ENCODE results near the gene HTRA3.

The HTRA3 gene

DNA sequence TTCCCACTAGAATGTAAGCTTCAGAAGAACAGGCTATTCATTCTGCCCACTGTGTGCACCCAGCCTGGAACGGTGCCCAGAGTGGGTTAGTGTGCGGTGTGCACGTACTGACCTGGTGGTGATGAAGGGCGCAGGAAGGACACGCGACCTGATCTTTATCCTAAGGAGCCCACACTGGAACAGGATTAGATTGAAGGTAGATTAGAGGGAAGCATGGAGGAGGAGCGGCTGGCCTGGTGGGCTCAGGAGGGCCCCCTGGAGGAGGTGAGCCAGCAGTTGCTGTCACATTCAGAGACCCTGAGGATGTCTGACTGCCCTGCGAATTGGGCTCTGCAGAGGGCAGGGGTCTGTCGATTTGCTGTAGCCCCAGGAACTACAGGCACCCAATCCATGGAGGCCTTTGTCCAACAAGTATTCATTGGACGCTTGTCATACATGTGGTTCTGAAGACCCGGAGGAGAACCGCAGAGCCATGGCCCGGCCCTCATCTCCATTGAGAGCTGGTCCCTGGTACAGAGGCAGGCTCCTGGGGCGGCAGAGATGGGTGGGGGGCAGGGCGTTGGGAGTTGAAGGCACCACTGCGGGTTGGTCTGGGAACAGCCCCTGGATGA, 73.2 kb downstream of the HTRA3 start:
- TF ChIP-seq, protein P1, sequence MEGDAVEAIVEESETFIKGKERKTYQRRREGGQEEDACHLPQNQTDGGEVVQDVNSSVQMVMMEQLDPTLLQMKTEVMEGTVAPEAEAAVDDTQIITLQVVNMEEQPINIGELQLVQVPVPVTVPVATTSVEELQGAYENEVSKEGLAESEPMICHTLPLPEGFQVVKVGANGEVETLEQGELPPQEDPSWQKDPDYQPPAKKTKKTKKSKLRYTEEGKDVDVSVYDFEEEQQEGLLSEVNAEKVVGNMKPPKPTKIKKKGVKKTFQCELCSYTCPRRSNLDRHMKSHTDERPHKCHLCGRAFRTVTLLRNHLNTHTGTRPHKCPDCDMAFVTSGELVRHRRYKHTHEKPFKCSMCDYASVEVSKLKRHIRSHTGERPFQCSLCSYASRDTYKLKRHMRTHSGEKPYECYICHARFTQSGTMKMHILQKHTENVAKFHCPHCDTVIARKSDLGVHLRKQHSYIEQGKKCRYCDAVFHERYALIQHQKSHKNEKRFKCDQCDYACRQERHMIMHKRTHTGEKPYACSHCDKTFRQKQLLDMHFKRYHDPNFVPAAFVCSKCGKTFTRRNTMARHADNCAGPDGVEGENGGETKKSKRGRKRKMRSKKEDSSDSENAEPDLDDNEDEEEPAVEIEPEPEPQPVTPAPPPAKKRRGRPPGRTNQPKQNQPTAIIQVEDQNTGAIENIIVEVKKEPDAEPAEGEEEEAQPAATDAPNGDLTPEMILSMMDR (IDR thresholded peaks at IDR 0.05; ENCODE audit: low read depth, low read length, missing control alignments), result peak; percentile 48
- no peak for DNase-seq (ENCODE audit: extremely low read depth, low read depth)
- H3K4me3 ChIP-seq (replicated peaks; ENCODE audit: low read depth, low read length), result no peak overlapping the region

DNA sequence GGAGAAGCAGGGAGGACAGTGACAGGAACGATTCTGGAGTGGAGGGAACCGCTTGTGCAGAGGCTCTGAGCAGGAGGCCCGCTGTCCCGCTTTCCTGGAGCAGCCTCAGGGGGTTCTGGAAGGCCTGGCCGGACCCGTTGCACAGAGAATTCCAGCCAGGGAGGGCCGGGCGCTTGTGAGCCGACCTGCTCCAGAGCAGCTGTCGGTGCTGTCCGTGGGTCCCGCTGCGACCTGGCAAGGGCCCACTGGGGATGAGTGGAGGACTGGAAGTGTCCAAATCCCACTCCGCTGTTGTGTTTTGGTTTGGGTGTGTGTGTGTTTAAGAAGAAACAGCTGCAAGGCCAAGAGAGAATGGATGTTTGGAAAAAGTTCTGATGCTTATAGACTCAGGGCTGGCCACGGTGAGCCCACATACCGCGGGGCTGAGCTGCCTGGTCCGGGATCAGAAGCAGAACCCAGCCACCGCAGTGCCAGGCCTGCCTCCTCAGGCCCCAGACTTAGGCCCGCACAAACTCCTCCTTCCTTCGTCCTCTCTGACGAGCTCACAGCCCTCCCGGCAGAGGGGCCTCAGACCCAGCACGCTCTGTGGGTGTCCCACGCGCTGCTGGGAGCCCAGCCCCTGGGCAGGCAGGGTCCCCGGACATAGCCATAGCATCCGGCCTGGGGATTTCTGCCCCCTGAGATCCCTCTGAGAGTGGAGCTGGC, 73.9 kb downstream of the HTRA3 start:
- TF ChIP-seq, protein P1 (IDR thresholded peaks at IDR 0.05; ENCODE audit: low read depth, low read length, missing control alignments), result no peak
- DNase-seq (ENCODE audit: extremely low read depth, low read depth), result no peak
- no peak overlapping the region for H3K4me3 ChIP-seq (replicated peaks; ENCODE audit: low read depth, low read length)

DNA sequence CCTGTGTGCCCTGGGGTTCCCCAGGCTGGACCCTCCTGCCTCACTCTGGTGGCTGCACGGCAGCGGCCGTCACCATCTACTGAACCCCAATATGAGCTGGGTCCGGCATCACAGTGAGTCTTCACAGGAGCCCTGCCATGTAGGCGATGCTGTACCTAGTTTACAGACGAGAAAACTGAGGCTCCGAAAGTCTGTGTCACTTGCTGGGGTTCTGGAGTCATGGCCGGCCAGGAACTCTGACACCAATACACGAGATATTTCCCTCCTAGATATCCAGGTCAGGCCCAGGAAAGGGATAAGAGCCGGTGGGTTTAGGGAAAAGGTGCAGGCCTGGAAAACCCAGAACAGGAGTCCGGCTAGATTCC, 74.4 kb downstream of the HTRA3 start:
- TF ChIP-seq, protein P1 (IDR thresholded peaks at IDR 0.05; ENCODE audit: low read depth, low read length, missing control alignments), result no peak
- no peak for DNase-seq (ENCODE audit: extremely low read depth, low read depth)
- no peak overlapping the region for H3K4me3 ChIP-seq (replicated peaks; ENCODE audit: low read depth, low read length)

DNA sequence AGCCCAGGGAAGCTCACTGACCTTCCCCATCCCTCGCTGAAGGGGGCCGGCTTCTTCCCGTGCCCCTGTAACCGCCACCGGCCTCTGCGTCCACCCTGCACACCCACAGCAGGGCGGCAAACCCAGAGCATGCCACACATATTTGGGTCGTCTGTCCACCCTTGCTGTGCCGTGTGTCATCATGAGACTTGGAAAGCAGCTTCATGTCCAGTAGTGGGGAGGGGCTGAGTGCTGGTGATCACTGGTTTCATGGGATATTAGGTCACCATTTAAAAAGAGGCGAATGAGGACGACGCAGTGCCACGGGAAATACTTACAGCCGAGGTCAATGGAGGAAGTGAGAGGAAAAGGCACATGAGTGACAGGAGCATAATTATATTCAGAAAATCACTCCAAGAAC, 74.8 kb downstream of the HTRA3 start:
- TF ChIP-seq, protein P1 (IDR thresholded peaks at IDR 0.05; ENCODE audit: low read depth, low read length, missing control alignments), result no peak
- DNase-seq (ENCODE audit: extremely low read depth, low read depth), result no peak
- no peak overlapping the region for H3K4me3 ChIP-seq (replicated peaks; ENCODE audit: low read depth, low read length)

DNA sequence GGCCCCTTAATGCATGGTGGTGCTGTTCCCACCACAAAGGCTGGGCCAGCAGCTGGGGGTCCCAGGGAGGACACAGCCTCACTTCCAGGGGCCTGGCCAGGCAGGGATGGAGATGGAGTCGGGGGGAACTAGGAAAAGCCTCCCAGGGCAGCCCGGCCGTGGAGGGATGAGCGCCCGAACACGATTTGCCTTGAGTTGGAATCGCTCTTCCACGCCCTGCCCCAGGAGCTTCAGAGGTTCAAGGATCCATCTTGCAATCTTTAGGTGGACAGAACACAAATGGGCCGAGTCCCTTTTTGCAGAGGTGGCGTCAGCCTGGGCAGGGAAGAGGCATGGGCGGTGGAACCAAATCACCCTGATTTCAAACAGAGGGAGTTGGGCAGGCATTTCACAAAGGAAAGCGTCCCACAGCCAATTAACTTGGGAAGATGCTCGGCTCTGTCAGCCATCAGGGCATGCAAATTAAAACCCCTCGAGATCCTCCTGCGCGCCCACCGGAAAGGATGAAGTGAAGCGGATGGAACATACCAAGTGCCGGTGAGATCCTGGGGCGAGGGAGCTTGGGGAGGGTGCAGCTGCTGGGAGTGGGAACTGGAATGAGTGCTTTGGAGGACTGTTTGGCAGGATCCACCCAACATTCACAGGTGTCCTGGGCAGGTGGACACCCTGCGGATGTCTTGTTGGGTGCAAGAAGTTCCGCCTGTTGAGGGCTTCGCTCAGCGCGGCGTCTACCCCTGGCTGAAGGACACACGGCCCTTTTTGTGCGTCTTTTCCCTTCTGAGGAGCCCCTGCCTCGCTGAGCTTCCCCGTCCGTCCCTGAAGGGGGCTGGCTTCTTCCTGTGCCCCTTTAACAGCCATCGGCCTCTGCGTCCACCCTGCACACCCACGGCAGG, 75.7 kb downstream of the HTRA3 start:
- H3K4me3 ChIP-seq (replicated peaks; ENCODE audit: low read depth, low read length), result no peak overlapping the region
- TF ChIP-seq, protein P1 (IDR thresholded peaks at IDR 0.05; ENCODE audit: low read depth, low read length, missing control alignments), result no peak

DNA sequence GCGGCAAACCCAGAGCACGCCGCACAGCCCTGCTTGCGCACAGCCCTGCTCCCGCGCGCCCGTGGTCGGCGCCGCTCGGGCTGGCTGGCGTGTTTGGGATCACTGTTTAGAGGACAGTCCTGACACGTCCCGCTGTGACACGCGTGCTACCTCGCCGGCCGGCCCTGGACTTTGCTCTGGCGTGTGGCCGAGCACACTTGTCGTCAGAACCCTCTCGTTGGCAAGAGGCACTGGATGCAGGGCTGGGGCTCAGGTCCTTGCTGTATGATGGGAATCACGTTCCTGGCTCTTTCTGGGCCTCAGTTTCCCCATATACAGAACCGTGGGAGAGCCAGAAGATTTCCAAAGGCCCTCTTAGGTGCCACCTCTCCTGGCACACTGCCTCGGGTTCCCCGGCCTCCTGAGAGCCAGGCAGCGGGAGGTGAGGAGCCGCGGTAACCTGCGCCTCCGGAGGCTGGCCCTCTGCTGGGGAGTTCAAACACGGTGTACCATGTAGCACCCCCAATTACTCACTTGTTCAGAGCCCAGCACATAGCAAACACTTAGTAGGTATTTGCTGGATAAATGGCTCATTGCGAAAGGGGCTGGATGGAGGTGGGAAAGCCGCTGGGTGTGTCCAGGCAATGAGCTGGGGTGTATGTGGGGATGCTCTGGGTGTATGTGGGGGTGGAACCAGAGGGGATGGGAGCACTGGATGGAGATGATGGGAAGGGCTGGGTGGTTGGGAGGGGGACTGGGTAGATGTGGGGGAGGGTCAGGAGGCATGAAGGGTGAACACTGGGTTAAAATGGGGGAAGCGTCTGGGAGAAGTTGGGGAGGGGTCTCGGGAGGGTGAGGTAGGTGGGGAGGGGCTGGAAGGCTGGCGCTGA, 76.6 kb downstream of the HTRA3 start:
- no peak overlapping the region for H3K4me3 ChIP-seq (replicated peaks; ENCODE audit: low read depth, low read length)
- TF ChIP-seq, protein P1 (IDR thresholded peaks at IDR 0.05; ENCODE audit: low read depth, low read length, missing control alignments), result no peak
- DNase-seq (ENCODE audit: extremely low read depth, low read depth), result no peak

More for the DNA sequence above, 75.7 kb downstream of the HTRA3 start:
- DNase-seq (ENCODE audit: extremely low read depth, low read depth), result no peak

All from HFF-Myc (cell line).